H1 (cell line): ENCODE results near the gene ZNF3. TPM values are rescaled to one million over a fixed set of nuclear protein-coding genes. Genes with fewer than 3 reads are reported as not detected.

ENCODE experiments used
- CBX5 ChIP-seq: fragments of 300-800, 300-1000 bp; sonication (generic); IDR thresholded peaks from 2 replicates; pipeline ENCODE4 v1.7.1; 2016; ENCODE audit warnings: antibody characterized with exemption, low read length, low read depth
- CEBPB ChIP-seq: IDR thresholded peaks from 2 replicates; pipeline ENCODE4 v1.6.1; 2012; ENCODE audit warnings: low read depth, low read length
- EGR1 ChIP-seq: IDR thresholded peaks from 2 replicates; pipeline ENCODE4 v1.6.1; 2011; ENCODE audit warnings: low read depth, low read length, borderline replicate concordance
- GABPA ChIP-seq: IDR thresholded peaks from 2 replicates; pipeline ENCODE4 v1.6.1; 2011; ENCODE audit warnings: mild to moderate bottlenecking, low read length, moderate library complexity, borderline replicate concordance; ENCODE audit not compliant: insufficient read depth
- GTF2F1 ChIP-seq: IDR thresholded peaks from 2 replicates; pipeline ENCODE4 v1.6.1; 2012; ENCODE audit warnings: low read depth, low read length, improper control_type of control experiment, borderline replicate concordance
- HDAC6 ChIP-seq: IDR thresholded peaks from one replicate; pipeline ENCODE4 v1.7.1; 2012; ENCODE audit warnings: low read depth, mild to moderate bottlenecking, inconsistent platforms, low read length, moderate library complexity
- KDM1A ChIP-seq: fragments of 200-600, 300-600 bp; sonication (generic); IDR thresholded peaks from 2 replicates; pipeline ENCODE4 v1.7.1; 2016; ENCODE audit warnings: mild to moderate bottlenecking, low read length, borderline replicate concordance
- KDM5A ChIP-seq: fragments of 200-600 bp; IDR thresholded peaks from 2 replicates; pipeline ENCODE4 v1.7.1; 2012; ENCODE audit warnings: mild to moderate bottlenecking, low read length, inconsistent platforms, mixed read lengths
- POLR2A ChIP-seq, 2 experiments: IDR thresholded peaks; 1 replicate in 1 of 2; 2 replicates in 1 of 2; pipeline ENCODE4 v1.6.1; 2011; ENCODE audit warnings: low read depth in 2 of 2, low read length in 2 of 2, mild to moderate bottlenecking in 2 of 2; ENCODE audit errors: control extremely low read depth in 1 of 2
- RAD21 ChIP-seq, 2 experiments: IDR thresholded peaks in 1 of 2; conservative IDR thresholded peaks in 1 of 2; 2 replicates each; pipeline ENCODE4 v1.6.1; 2011; ENCODE audit warnings: low read depth in 2 of 2, low read length in 2 of 2, improper control_type of control experiment in 1 of 2, inconsistent platforms in 1 of 2, mild to moderate bottlenecking in 1 of 2, moderate library complexity in 1 of 2
- RBBP5 ChIP-seq: IDR thresholded peaks from 2 replicates; pipeline ENCODE4 v1.7.1; 2012; ENCODE audit warnings: low read depth, mild to moderate bottlenecking, inconsistent platforms, low read length, moderate library complexity, borderline replicate concordance
- RFX5 ChIP-seq: IDR thresholded peaks from 2 replicates; pipeline ENCODE4 v1.6.1; 2011; ENCODE audit warnings: low read depth, low read length, improper control_type of control experiment, borderline replicate concordance
- SRF ChIP-seq: IDR thresholded peaks from 2 replicates; pipeline ENCODE4 v1.6.1; 2011; ENCODE audit warnings: mild to moderate bottlenecking, low read depth, low read length, moderate library complexity
- SUZ12 ChIP-seq: fragments of 200-600 bp; sonication (generic); IDR thresholded peaks from 2 replicates; pipeline ENCODE4 v1.6.1; 2012; ENCODE audit warnings: mild to moderate bottlenecking, inconsistent platforms, low read length, moderate library complexity, mixed read lengths
- TAF1 ChIP-seq: IDR thresholded peaks from 2 replicates; pipeline ENCODE4 v1.6.1; 2011; ENCODE audit warnings: mild to moderate bottlenecking, low read depth, low read length
- TAF7 ChIP-seq: optimal IDR thresholded peaks from 2 replicates; pipeline ENCODE3; 2011; ENCODE audit warnings: low read depth, mild to moderate bottlenecking, inconsistent platforms, low read length, moderate library complexity, borderline replicate concordance
- TBP ChIP-seq: IDR thresholded peaks from 2 replicates; pipeline ENCODE4 v1.6.1; 2011; ENCODE audit warnings: low read depth, low read length, improper control_type of control experiment
- TCF12 ChIP-seq: IDR thresholded peaks from 2 replicates; pipeline ENCODE4 v1.6.1; 2011; ENCODE audit warnings: low read depth, mild to moderate bottlenecking, low read length
- TEAD4 ChIP-seq: IDR thresholded peaks from 2 replicates; pipeline ENCODE4 v1.6.1; 2012; ENCODE audit warnings: low read depth, low read length, inconsistent platforms, mixed read lengths
- USF2 ChIP-seq: IDR thresholded peaks from 2 replicates; pipeline ENCODE4 v1.6.1; 2011; ENCODE audit warnings: low read length, improper control_type of control experiment
- YY1 ChIP-seq: IDR thresholded peaks from 2 replicates; pipeline ENCODE4 v1.6.1; 2011; ENCODE audit warnings: low read depth, mild to moderate bottlenecking, low read length
- ZNF274 ChIP-seq: IDR thresholded peaks from 2 replicates; pipeline ENCODE4 v1.7.0; 2012; ENCODE audit warnings: low read length, borderline replicate concordance; ENCODE audit errors: extremely low read depth
- polyA plus RNA-seq, 7 experiments: library from polyadenylated mRNA; depleted of rRNA in 3 of 7; stranded (reverse) in 5 of 7; unstranded in 2 of 7; fragments of >200 nt in 5 of 7; fragments of 200-250 nt in 2 of 7; gene quantifications; 1 replicate in 5 of 7; 2 replicates in 1 of 7; 4 replicates in 1 of 7; pipeline versions ENCODE4 v1.2.1 to v1.2.3, GENCODE V29; 2011 to 2013; ENCODE audit warnings: missing spikeins in 2 of 7, mixed read lengths in 2 of 7
- total RNA-seq: library from RNA; stranded (reverse); fragmentation: NEBNext Ultra II Directional; extraction: Animal tissue kit (Norgen Biotek cat#: 25700); gene quantifications from 2 replicates; pipeline ENCODE4 v1.2.1, GENCODE V29; 2021

ZNF3 gene
- total and polyA plus RNA-seq, 2 of the 8 experiments (the other 6 are each of a cell fraction or from before 2014, with no cell fraction given), result 26.9 to 49.1 TPM

- TF ChIP-seq USF2 (peak; percentile 30; the same call in 1 of the 2 replicates), RFX5 (no peak), SUZ12 (no peak), HDAC6 (no peak), TBP (peak; percentile 90), RBBP5 (no peak), TCF12 (no peak), GABPA (peak; percentile 98), CBX5 (no peak), TEAD4 (no peak), KDM5A (peak; percentile 78; the same call in 1 of the 2 replicates), CEBPB (no peak), RAD21 (IDR thresholded peaks at IDR 0.05 in 1 of 2, conservative IDR thresholded peaks at IDR 0.05 in 1 of 2; ENCODE audit: low read depth in 2 of 2, low read length in 2 of 2) (peak; percentile 67 to 71), ZNF274 (no peak), EGR1 (peak; percentile 98), YY1 (peak; percentile 55), POLR2A (IDR thresholded peaks at IDR 0.05; ENCODE audit: control extremely low read depth in 1 of 2, low read depth in 2 of 2, low read length in 2 of 2) (peak; percentile 77 to 95), SRF (peak; percentile 59), TAF7 (no peak), KDM1A (no peak; the same call in 1 of the 2 replicates), GTF2F1 (0 out of 2 replicates have a peak, but pooled peaks have one; percentile 68), TAF1 (peak; percentile 93)
These were observed at the start of gene ZNF3 (continued) for GRCh38 chr7:100081535-100082102.
